GM18505 (cell line): ENCODE results near the gene RGS17.
"Not testable (repeated sequence)": the region's sequence is repeated elsewhere in the genome, so short reads cannot be mapped to it uniquely, and the experiment has no call there.

Experiments
- ATAC-seq: cut with Tn5 transposase; IDR thresholded peaks from one replicate; pipeline ENCODE4 v1.9.1; 2021; ENCODE audit not compliant: unreplicated experiment
- POLR2A ChIP-seq: IDR thresholded peaks from 4 replicates; pipeline ENCODE4 v1.6.1; 2011; ENCODE audit warnings: borderline replicate concordance; ENCODE audit not compliant: insufficient read depth, insufficient read length; ENCODE audit errors: extremely low read depth

RGS17 gene

DNA sequence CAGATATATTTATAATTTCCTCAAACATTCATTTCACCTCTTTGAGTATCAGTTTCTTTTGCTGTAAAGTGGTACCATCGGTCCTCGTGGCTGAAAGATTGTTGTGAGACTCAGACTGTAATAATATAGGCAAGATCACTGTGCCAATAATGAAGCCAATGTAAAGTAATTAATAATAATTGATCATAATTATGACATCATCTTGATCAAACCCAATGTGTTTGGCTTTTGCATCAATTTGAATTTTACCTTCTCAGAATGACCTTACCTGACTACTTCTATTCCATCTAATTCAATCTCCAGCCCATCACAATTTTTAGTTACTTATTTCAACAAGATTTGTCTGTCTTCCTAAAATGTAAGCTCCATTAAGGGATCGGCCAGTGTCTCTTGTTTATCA, 112.7 kb downstream of the RGS17 start:
- TF ChIP-seq POLR2A, result no peak
- no peak for ATAC-seq

DNA sequence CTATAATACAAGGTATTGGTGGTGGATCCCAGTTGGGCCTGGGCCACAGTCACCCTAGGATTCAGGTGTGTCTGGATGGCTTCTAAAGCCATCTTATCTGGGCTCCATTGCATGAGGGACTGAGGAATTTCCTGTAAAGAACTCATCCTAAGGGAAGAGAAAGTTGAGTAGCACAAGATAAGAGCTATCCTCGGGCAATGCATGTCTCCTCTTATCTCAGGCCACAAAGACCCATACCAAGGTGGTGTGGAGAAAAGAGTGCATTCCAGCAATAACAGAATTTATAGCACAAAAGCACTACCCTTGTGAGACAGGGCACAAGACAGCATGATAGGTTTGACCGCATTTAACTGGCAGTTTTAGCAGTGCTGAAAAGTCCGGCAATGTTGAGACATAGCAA, 114.2 kb downstream of the RGS17 start:
- no peak for TF ChIP-seq POLR2A
- no peak for ATAC-seq

DNA sequence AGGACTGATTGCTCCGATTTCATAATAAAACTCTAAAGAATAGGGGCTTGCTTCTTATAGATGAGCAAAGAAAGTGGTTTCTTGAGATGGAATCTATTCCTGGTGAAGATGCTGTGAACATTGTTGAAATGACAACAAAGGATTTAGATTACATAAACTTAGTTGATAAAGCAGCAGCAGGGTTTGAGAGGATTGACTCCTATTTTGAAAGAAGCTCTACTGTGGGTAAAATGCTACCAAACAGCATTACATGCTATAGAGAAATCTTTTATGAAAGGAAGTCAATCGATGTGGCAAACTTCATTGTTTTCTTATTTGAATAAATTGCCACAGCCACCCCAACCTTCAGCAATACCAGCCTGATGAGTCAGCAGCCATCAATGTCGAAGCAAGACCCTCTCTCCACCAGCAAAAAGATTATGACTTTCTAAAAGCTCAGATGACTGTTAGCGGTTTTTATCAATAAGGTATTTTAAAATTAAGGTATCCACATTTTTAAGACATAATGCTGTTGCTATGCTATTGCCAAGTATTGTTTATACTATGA, 115.9 kb downstream of the RGS17 start:
- no peak for TF ChIP-seq POLR2A
- ATAC-seq, result no peak

DNA sequence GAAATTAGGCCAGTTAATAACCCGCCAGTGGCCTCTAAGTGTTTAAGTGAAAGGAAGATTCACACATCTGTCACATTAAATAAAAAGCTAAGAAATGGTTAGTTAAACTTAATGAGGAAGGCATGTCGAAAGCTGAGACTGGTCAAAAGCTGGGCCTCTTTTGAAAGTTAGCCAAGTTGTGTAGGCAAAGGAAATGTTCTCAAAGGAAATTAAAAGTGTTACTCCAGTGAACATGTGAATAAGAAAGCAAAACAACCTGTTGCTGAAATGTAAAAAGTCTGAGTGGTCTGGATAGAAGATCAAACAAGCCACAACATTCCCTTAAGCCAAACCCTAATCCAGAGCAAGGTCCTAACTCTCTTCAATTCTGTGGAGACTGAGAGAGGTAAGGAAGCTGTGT, 117.6 kb downstream of the RGS17 start:
- TF ChIP-seq POLR2A, result no peak
- ATAC-seq, result no peak

DNA sequence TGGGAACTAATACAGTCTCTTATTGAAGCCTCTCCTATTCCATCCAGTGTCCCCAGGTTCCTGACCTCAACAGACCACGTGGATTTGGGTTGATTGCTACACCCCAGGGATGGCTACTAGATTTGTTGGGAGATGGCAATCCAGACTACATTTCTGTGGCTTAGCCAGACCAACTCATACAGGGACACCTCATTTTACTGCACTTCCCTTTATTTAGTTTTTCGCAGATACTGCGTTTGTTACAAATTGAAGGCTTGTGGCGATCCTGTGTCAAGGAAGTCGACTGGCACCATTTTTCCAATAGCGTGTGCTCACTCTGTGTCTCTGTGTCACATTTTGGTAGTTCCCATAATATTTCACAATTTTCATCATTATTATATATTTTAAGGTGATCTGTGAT, 118.2 kb downstream of the RGS17 start:
- ATAC-seq, result no peak
- TF ChIP-seq POLR2A, result no peak

DNA sequence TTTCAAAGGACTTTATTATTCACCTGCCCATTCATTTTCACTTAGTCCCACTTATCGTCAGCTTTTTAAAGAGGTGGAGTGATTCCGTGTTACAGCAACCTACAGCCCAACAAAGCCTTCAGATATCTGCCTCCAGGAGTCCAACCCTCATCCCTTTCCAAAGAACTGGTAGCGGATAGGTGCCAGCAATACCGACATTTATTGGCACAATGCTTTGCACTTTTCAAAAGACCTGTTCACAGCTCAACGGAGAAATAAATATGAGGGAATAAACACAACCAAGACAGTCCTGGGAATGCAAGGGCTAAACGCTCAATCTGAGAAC, 127.8 kb downstream of the RGS17 start:
- peak; percentile 0 for ATAC-seq
- no peak for TF ChIP-seq POLR2A

DNA sequence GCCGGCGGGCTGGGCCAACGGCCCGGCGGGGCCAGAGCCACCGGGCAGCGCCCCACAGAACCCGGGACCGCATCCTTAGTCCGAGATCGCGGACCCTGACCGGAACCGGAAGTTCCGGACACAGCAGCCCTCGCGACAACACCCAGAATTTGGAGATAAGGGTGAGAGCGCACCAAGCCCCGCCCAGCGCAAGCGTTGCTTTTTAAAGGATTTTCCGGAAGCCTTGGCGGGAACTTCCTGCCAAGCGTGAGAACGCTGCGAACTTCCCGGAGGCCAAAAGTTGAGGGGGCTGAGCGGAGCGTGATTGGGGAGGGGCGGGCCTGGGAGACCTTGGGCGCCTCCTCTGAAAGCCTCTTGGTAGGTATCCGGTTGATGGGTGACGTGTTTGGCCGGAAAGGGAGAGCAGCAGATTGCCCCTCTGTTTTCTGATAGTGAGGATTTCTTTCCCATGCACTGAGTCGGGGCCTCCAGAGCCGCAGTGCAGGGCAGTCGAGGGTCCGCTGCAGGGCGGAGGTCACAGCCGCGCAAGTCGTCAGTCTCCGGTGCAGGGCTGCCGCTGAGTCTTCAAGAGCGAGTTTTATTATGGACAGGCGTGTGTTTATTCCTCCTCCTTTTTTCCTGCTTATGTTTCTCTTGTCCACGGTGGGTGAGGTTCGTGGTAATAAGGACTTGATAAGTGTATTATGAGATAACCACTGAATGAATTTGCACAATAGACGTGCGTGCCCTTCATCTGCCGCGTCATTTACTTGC, 128.3 kb downstream of the RGS17 start, which contains the start of gene MTRF1L:
MTRF1L (minus strand) TSS at position 97 of the 753 bp plus-strand sequence; CDS start at position 73, 24 bp downstream.
- peak; percentile 95 for ATAC-seq
- peak; percentile 62 for TF ChIP-seq POLR2A

DNA sequence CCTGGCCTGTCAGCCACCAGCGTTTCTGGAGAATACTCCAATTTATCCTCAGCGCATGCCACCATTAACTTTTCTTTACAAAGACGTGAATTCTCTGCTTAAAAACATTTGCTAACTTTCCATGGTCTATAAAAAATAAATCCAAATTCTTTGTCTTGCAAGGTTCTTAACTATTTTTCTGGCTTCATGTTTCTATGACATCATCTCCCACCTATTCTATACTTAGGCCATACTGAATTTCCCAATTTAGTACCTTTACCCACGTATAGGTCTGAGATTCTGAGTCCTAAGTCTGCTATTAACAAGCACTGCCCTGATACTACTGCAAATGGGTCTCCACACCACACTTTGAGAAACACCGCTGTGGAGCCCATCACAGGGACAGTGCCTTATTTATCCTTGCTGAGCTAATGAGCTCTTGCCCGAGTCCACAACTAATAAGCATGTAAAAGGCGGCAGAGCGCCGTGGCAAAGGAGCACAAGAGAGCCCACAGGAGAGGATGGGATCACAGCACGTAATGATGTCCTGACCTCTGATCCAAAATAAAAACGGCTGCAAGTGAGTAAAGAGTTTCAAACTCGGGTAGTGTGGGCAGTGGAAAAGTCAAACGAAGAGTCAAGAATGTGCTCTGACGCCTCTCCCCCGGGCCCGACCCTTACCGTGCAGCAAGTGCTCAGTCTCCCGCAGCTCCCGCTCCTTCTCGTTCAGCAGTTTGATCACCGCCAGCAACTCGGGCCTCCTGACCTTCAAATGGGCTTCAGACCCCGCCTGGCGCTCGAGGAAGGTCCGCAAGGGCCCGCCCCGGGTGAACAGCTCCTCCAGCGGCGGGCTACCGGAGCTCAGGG, 129.1 kb downstream of the RGS17 start:
- peak; percentile 28 for ATAC-seq
- TF ChIP-seq POLR2A, result no peak

DNA sequence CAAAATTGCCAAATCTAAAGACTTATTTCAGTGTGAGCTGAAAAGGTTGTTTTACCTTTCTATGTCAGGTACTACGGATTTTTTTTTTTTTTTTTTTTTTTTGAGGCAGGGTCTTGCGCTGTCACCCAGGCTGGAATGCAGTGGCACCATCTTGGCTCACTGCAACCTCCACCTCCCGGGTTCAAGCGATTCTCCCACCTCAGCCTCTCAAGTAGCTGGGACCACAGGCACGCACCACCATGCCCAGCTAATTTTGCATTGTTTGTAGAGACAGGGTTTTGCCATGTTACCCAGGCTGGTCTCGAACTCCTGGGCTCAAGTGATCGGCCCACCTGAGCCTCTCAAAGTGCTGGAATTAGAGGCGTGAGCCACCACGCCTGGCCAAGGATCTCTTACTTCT, 130.3 kb downstream of the RGS17 start:
- not testable (repeated sequence) for ATAC-seq

DNA sequence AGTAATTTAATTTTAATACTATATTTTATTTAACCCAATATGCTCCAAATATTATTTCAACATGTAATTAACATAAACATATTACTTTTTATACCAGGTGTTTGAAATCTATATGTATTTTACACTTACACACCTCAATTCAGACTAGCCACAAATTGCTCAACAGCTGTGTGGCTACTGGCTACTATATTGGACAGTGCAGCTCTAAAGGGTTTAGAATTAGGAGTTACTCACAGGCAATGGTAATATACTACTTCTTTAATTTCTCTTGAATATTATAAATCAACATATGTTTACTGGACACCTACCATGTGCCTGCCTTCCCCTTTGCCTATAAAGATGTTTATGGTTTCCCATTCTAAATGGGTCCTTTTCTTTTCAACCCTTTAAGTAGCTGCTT, 130.8 kb downstream of the RGS17 start:
- no peak for TF ChIP-seq POLR2A
- ATAC-seq, result no peak

DNA sequence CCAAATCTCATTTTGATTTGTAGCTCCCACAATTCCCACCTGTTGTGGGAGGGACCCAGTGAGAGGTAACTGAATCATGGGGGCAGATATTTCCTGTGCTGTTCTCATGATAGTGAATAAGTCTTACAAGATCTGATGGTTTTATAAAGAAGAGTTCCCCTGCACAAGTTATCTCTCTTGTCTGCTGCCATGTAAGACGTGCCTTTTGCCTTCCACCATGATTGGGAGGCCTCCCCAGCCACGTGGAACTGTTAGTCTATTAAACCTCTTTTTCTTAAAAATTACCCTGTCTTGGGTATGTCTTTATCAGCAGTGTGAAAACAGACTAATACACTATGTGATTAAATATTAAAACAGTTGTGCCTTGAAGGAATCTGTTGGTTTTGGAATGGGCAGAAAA, 131.5 kb downstream of the RGS17 start:
- ATAC-seq, result not testable (repeated sequence)

DNA sequence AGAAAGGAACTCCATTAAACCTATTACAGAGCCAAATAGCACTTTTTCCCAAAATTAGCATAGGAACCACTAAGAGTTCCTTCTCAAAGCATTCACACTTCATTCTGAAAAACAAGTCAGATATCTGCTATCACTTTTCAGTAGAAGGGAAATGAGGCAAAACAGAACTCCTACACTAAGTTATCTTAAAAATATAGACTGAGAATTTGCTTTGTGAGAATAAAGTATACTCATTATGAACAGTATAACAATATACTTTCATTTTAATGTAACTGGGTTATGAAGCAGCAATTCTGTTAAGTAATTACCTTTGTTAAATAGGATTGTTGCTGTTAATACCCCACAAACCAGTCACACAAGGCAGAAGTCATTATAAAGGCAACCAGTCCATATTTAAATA, 137.2 kb downstream of the RGS17 start:
- TF ChIP-seq POLR2A, result no peak
- ATAC-seq, result no peak

DNA sequence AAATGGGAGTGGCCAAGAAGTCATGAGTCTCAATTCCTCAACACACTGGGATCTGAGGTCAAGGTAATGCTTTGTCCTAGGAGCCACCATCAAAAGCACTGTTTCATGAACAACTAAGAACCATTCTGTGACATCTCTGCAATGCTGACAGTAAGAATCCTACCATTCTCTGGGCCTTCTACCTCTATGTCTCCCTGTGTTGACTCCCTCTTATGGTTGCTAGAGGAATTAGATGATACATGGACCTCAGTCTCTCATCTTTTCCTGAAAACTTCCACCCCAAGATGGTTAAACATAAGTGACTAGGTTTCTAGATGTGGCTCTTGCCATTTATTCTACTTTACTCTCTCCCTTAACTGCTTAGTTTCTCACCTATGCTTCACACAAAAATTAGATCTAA, 137.7 kb downstream of the RGS17 start:
- no peak for ATAC-seq

DNA sequence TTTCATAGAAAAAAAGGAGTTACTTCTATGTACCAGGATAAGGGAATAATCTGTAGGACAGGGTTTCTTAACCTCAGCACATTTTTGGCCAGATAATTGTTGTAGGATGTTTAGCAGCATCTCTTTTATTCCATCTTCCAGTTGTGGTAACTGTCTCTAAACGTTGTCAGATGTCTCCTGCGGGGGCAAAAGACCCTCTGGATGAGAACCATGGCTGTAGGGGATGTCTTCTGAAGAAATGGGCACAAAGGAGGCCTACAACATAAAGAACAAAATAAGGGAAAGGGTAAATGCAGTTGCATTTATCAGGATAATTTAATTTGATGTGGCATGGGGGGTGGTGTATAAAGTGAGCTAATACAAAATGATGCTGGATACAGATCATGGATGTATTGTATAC, 144.1 kb downstream of the RGS17 start:
- TF ChIP-seq POLR2A, result no peak
- ATAC-seq, result no peak

More for the DNA sequence above, 137.7 kb downstream of the RGS17 start:
- no peak for TF ChIP-seq POLR2A

DNA sequence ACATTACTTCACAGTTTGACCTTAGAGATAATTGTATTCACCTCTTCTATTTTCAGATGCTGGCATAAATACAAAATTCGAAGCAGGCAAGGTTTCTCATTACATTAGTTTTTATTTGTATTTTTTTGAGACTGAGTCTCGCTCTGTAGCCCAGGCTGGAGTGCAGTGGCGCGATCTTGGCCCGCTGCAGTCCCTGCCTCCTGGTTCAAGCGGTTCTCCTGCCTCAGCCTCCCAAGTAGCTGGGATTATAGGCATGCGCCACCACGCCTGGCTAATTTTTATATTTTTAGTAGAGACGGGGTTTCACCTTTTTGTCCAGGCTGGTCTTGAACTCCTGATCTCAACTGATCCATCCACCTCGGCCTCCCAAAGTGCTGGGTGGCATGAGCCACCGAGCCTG, 145.8 kb downstream of the RGS17 start:
- ATAC-seq, result not testable (repeated sequence)

DNA sequence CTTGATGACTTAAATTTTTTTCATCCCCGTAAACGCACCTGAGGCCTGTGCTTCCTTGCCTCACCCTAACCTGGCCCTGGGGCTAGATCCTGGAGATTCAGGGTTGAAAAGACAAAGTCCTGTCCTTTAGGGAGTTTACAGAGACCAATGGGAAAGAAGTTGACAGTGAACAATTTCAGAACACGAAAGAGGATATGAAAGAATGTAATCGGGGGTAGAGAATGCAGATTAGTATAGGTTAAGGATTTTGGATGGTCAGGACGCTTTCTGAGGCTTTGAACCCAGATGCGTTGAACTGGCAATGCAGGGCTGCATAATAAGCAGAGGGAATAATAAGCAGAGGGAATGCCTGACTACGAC, 146.6 kb downstream of the RGS17 start:
- ATAC-seq, result peak; percentile 18
- no peak for TF ChIP-seq POLR2A
